ENCODE results near the gene SHISA5.

DNA sequence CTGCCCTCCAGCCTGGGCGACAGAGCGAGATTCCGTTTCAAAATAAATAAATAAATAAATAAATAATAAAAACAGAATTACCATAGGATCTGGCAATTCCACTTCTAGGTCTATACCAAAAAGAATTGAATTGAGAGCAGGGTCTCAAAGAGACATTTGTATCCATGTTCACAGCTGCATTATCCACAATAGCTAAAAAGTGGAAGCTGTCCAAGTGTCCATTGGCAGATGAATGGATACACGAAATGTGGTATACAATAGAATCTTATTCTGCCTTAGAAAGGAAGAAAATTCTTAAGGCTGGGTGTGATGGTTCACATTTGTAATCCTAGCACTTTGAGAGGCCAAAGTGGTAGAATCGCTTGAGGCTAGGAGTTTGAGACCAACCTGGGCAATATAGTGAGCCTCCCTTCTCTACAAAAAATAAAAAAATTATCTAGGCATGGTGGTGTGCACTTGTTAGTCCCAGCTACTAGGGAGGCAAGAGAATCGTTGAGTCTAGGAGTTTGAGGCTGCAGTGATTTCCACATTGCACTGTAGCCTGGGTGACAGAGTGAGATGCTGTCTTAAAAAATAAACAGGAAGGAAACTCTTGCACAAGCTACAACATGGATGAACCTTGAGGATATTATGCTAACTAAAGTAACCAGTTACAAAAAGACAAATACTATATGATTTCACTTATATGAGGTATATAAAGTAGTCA is 28.4 kb upstream of the SHISA5 start:
- TF ChIP-seq, protein P1, sequence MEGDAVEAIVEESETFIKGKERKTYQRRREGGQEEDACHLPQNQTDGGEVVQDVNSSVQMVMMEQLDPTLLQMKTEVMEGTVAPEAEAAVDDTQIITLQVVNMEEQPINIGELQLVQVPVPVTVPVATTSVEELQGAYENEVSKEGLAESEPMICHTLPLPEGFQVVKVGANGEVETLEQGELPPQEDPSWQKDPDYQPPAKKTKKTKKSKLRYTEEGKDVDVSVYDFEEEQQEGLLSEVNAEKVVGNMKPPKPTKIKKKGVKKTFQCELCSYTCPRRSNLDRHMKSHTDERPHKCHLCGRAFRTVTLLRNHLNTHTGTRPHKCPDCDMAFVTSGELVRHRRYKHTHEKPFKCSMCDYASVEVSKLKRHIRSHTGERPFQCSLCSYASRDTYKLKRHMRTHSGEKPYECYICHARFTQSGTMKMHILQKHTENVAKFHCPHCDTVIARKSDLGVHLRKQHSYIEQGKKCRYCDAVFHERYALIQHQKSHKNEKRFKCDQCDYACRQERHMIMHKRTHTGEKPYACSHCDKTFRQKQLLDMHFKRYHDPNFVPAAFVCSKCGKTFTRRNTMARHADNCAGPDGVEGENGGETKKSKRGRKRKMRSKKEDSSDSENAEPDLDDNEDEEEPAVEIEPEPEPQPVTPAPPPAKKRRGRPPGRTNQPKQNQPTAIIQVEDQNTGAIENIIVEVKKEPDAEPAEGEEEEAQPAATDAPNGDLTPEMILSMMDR (IDR thresholded peaks at IDR 0.05; ENCODE audit: low read depth, low read length), result no peak
- no peak for TF ChIP-seq EZH2phosphoT487 (IDR thresholded peaks at IDR 0.05; ENCODE audit: low read depth)
